Esophagus mucosa (tissue), 1 donor: ENCODE measurements around the gene PHETA1. TPM values are rescaled to one million over a fixed set of nuclear protein-coding genes. Genes with fewer than 3 reads are reported as not detected.
"Not testable (repeated sequence)": the region's sequence is repeated elsewhere in the genome, so short reads cannot be mapped to it uniquely, and the experiment has no call there.

Experiments used
- ATAC-seq: fragments of 200-7000 bp; cut with Tn5 transposase; one replicate; pipeline ENCODE4 v1.9.1; 2020
- total RNA-seq: library from RNA; stranded (reverse); gene quantifications from one replicate; pipeline ENCODE4 v1.2.4, GENCODE V29; 2023
- donor health status: DM: yes; HTN: yes; CAD: no.

PHETA1 gene
- total RNA-seq, 1 donor from 2014 or later, result 9.2 TPM

DNA sequence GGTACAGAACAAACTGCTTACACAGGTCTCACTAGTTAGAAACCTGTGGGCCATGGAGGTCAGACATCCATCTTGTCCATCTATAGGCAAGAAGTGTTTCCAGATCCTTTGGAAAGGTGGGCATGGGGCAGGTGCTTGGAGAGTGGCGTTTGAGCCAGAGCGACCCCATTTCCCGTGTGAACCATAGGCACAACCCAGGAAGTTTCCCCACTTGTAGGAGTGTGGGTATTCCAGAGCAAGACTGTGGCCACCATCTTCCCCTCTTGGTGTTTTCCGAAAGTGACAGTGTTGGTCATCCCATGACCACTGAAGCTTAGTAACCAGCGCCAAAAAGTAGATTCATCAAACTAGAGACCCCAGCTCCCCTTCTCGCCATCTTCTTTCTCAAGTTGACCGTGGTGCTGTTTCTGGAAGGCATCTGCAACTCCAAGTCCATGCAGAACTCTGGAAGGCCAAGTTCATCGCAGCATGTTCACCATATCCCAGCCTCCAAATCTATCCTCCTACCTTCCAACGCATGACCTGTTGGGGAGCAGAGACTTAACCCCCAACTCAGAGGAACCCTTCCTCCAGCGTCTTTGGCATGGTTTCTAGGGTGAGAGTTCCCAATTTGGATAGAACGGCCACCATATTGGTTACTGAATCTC, 19.7 kb downstream of the PHETA1 start:
- ATAC-seq, result no peak

DNA sequence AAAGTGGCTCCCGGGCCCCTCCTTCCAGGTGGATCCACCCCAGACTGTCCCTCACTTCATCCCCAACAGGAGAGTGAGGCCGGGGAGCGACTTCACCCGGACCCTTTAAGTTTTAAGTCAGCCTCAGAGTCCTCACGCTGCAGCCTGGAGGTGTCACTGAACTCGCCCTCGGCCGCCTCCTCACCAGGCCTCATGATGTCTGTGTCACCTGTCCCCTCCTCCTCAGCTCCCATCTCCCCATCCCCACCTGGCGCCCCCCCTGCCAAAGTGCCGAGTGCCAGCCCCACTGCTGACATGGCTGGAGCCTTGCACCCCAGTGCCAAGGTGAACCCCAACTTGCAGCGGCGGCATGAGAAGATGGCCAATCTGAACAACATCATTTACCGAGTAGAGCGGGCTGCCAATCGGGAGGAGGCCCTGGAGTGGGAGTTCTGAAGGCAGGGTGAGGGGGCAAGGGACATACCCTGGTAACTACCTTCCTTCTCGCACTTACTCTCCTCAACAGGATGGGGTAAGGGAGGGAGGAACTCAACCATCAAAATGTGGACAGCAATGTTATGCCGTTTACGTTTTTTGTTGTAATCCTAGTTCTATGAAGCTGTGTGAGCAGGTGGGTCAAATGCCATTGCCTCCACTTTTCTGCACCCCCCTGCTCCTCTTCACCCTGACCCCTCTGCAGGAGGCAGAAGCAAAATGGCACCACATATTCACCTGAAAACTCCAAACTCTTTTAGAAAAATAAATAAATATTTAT, 20.8 kb downstream of the PHETA1 start:
- ATAC-seq, result no peak

DNA sequence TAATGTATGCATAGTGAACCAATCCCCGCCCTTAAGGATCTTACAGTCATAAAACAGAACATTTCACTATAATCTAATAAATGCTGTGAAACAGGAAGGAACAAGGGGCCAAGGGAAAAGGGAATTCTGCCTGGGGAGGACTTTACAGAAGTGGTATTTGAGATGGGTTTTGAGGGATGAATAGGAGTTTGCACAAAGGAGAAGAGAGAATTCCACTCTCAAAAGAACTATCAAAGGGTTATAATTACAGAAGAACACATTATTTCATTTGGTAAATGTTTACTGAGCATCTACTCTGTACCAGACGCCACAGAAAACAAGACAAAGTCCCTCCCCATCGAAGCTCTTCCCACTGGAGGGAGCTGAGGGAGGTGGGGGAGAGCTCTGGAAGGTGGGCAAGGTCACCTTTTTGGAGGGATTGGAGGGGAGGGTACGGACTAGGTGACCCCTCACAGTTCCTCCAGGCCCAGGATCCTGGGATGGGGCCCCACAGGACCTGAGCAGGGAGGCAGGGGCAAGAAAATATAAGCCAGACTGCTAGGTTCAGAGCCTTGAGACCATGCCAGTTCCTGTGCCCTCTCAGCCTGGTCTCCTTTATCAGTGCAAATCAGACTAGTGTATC, 24.5 kb downstream of the PHETA1 start:
- ATAC-seq, result no peak

DNA sequence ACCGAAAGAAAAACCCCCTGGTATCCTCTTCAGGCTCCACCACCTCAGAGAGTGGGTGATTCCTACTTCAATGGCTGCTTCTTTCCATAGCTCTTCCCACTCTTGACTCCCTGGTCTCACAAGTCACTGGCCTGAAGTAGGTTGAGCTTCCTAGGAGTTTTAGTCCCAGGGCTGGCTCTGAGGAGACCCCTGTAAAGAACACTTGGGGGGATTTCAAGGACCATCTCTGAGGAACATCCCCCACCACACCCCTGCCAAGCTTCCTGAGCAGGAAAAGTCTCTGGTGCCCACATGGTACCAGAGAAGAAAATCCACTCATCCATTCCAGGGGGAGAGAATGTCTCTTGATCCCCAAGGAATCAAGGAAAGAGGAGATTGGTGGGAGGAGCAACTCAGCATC, 25.7 kb downstream of the PHETA1 start:
- ATAC-seq, result no peak

DNA sequence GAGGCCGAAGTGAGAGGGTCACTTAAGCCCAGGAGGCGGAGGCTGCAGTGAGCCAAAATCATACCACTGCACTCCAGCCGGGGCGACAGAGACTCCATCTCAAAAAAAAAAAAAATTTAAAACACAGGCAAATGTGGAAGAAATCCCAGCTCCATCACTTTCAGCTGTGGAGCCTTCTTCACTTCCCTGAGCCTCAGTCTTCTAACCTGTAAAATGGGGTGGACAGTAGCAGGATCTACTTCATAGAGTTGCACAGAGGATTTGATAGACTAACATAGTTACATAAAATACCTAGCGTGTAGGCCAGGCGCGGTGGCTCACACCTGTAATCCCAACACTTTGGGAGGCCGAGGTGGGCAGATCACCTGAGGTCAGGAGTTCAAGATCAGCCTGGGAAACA, 26.5 kb downstream of the PHETA1 start:
- no peak for ATAC-seq

DNA sequence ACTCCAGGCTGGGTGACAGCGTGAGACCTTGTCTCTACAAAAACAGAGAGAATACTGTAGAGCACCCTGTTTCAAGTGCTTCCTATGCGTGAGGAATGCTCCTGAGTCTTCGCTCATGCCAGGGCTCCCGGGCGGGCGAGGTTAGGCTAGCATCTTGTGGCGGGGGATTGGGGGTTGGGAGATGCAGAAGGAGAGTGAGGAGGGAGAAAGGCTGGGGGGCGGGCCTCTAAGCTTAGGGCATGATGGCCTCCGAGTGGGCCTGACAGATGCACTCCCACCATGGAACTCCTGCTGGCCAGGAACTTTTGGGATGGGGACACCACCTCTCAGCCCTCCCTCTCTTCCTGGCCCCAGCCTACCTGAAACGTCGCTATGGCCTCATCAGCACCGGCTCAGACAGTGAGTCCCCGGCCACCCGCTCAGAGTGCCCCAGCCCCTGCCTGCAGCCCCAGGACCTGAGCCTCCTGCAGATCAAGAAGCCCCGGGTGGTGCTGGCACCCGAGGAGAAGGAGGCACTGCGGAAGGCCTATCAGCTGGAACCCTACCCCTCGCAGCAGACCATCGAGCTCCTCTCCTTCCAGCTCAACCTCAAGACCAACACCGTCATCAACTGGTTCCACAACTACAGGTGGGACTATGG, 27.3 kb downstream of the PHETA1 start:
- peak; percentile 23 for ATAC-seq

DNA sequence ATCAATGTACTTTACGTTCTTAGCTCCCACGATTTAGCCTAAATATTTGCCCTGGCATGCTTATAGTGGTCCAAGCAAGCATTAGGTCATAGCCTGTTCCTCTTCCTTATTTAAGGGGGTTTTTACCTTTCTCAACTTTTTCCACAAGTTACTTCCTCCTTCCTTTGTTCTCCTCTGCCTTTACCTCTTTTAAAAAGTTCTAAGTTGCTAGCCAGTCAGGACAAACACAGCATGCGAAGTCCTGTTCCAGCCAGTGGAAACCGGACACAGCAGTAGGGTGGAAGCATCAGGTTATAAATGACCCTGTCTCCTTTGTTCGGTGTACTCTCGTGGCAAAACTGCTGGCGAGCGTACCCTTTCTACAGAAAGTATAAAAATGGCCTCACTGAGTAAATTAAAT, 28.2 kb downstream of the PHETA1 start:
- ATAC-seq, result not testable (repeated sequence)

DNA sequence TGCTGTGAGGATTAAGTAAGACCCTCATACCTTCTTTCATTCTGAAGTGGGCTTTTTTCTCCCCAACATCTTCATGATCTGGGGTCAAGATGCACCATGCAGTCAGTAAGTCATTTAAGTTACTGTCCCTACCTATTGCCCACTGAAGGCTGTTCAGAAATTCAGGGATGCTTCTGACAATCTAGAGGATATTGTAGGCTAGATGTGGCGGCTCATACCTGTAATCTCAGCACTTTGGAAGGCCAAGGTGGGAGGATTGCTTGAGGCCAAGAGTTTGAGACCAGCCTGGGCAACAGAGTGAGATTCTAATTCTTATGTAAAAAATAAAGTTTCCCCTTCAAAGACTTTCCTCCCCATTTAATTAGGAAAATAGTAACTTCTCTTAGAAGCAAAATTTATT, 28.7 kb downstream of the PHETA1 start:
- ATAC-seq, result no peak

DNA sequence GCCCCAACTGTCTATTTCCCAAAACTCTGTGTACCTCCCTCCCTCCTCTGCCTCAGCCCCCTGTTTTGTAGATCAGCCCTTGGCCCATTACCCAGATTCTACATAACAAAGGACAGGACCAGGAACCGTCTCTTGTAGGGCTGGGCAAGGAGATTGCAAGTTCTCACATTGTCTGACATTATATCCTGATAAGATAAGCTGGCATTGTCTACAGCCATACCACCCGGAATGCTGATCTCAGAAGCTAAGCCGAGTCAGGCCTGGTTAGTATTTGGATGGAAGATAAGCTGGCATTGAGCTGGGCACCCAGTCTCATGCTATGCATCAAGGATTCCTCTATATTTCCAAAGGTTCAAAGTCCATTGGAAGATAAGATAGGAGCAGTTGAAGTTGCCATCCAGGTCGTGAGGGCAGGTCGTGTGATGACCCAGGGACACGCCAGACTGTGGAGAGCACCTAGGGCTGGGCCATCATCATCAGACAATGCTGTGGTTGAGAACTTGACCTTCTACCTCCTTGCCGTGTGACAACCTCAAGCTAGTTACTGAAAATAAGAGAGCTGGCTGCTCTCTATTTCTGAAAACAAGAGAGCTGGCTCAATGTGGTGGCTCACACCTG, 29.5 kb downstream of the PHETA1 start:
- no peak for ATAC-seq

DNA sequence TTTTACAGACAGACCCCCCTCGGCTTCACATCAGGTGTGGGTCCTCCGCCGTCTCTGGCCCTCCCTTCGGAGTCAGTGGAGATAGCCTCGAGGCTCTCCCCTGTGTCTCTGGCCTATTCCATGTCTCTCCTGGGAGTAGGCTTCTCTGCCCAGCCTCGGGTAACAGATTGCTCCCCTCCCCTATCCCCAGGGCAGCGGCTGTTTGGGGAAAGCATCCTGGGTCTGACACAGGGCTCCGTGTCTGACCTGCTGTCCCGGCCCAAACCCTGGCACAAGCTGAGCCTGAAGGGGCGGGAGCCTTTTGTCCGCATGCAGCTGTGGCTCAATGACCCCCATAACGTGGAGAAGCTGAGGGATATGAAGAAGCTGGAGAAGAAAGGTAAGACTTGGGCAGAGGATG, 30.8 kb downstream of the PHETA1 start:
- ATAC-seq, result no peak

DNA sequence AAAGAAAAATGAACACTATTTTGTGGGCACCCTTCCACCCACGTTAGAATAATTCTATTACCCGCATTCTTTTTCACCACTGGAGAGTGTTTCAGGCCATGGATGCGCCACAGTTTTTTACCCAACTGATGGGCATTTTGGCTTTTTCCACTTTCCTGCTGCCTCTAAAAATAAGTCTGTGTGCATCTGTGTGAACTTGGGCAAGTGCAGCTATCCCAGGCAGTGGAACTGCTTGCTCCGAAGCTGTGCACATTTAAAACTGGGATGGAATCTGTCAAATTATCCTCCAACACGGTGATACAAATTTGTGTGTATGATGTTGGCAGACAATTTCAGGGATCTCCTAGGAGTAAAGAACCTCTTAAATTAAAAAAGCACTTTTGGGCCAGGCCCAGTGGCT, 31.5 kb downstream of the PHETA1 start:
- no peak for ATAC-seq

DNA sequence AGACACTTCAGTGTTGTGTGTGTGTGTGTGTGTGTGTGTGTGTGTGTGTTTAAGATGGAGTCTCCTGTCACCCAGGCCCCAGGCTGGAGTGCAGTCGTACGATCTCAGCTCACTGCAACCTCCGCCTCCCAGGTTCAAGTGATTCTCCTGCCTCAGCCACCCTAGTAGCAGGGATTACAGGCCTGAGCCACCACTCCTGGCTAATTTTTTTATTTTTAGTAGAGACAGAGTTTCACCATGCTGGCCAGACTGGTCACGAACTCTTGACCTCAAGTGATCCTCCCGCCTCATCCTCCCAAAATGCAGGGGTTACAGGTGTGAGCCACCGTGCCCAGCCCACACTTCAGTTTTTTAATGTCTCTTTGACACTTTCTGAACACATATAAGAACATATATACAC, 32.5 kb downstream of the PHETA1 start:
- ATAC-seq, result not testable (repeated sequence)

DNA sequence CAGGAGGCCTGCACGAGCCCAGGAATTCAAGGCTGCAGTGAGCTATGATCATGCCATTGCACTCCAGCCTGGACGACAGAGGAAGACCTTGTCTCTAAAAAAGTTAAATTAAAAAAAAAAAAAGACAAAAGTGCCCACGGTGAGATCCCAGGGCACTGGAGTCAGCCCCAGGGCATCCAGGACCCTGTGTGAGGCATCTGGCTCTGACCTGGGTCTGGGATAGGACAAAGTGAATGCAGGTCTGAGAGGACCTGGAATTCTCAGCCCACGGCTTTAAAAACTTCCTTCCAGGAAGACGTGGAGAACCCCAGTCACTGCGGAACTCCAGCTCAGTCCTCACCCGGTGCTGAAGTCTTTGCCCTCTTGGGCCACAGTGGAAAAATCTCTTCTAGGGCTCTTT, 33.1 kb downstream of the PHETA1 start:
- no peak for ATAC-seq

DNA sequence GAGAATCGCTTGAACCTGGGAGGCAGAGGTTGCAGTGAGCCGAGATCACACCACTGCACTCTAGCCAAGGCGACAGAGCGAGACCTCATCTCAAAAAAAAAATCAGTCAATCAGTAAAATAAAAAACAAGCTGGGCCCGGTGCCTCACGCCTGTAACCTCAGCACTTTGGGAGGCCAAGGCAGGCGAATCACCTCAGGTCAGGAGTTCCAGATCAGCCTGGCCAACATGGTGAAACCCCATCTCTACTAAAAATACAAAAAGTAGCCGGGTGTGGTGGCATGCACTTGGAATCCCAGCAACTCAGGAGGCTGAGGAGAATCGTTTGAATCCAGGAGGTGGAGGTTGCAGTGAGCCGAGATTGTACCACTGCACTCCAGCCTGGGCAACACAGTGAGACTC, 33.6 kb downstream of the PHETA1 start:
- not testable (repeated sequence) for ATAC-seq

DNA sequence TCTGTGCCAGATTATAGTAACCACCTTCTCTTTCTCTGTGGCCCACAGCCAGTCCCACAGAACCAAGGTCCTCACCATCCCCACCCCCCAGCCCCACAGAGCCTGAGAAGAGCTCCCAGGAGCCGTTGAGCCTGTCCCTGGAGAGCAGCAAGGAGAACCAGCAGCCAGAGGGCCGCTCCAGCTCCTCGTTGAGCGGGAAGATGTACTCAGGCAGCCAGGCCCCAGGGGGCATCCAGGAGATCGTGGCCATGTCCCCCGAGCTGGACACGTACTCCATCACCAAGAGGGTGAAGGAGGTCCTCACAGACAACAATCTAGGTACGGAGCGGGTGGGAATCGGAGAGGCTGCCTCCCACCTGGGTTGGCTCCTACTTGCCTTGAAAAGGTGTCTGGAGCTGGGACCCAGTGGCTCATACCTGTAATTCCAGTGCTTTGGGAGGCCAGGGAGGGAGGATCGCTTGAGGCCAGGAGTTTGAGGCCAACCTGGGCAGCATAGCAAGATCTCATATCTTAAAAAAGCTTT, 34.4 kb downstream of the PHETA1 start:
- ATAC-seq, result no peak

DNA sequence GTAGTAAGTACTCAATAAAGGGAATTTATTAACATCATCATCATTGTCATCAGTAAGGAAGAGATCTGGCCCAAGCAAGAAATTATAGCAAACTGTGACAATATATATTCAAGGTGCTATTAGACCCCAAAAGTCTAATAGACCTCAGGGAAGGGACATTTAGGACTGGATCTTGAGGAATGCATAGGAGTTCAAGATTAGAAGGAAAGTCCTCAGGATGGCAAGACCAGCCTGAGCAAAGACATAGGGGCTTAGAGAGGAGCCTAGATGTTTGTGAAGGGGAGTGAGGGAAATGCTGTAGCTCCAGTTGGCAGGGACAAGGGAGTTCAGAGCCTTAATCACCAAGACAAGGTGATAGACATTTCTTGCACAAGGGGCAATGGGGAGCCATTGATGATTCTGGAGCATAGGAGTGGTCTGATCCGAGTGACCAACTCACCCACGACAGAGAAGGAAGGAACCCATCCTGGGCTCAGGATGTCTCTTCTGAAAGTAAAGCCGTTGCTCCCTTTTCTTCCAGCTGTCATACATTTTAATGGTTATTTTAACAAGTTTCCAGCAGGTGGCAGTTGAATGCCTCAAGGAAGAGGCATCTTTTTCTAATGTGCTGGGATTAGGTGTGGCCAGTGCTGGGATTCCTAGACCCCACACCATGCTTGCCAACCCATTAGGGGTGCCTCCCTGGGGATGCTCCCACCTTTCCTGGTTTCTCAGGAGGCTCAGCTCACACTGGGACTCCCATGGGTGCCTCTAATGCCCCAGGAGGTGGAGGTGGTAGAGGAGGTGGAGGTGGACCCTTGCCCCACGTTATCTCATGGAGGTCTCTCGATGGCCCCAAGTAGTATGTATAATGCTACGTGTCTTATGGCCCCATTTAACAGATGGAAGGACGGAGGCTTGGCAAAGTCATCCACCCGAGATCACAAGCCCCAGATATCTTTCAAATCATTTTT, 37.8 kb downstream of the PHETA1 start:
- peak; percentile 41 for ATAC-seq

DNA sequence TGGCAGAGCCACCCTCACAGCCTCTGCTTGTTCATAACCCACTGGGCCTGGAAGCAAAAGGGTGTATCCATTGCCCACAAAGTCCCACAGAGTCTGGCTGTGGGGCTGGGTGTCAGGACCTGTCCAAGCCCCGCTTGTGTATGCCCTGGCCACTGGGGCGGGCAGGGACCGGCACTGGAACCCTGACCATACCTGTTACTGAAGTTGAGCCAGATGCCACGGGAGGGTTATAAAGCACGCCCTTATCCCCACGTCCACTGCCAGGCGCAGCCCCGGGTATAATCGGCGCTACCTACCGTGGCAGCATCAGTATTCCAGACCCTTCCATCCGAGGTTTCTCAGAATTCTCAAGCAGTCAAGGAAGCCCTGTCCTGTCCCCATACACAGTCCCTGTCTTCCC, 40.8 kb downstream of the PHETA1 start:
- ATAC-seq, result no peak

DNA sequence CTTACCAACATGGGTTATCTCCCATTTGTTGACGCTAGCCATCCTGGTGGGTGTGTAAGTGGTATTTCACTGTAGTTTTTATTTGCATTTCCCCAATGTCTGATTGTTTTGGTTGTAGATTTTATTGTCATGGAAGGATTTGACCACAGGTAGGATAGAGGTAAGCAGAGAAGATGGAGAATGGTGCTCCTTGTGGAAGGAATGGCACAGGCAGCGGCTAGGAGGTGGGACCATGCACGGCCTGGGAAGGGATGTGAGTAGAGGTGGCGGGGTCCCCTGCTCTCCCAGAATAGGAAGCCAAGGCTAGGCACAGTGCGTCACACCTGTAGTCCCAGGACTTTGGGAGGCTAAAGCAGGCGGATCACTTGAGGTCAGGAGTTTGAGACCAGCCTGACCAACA, 41.4 kb downstream of the PHETA1 start:
- no peak for ATAC-seq

DNA sequence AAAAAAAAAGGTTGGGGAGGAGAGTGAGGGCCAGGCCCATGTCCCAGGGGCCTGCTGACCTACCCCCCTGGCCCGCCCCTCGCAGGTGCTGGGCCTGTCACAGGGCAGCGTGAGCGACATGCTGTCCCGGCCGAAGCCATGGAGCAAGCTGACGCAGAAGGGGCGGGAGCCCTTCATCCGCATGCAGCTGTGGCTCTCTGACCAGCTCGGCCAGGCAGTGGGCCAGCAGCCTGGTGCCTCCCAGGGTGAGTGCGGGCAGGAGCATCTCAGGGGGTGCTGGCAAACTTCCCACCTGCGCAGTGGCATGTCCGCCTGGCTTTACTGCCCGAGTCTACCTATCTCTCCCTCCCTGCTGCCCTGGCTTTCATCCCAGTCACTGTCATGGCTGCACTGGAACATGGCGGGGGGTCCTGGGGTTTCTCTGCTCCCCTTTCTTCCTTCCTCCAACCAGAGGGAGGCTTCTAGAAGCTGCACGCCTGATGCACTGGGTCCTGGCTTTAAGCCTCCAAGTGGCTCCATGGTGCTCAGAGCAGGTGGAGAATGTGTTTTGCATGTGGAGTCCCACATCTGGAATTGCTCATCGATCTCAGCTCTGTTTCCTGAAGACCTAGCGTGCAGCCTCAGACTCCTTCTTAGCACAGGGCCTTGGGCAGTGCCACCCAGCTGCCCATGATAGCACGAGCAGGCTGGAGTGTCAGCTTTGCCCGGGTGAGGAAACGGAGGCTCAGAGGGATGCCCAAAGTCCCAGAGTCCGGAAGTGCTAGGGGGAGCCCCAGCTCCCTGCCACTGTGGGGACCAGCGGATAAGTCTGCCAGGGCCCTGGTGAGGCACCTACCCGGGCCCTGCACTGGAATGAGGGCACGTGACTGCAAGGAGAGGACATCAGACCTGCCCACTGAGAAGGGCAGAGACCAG, 46.3 kb downstream of the PHETA1 start:
- no peak for ATAC-seq

DNA sequence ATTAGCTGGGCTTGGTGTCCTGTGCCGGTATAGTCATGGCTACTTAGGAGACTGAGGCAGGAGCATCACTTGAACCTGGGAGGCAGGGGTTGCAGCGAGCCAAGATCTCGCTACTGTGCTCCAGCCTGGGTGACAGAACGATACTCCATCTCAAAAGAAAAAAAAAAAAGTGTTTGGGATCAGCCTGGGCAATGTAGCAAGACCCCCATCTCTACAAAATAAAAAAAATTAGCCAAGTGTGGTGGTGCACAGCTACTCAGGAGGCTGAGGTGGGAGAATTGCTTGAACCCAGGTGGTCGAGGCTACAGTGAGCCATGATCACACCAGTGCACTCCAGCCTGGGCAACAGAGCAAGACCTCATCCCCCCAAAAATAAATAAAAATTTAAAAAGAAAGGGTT, 47.6 kb downstream of the PHETA1 start:
- no peak for ATAC-seq
